ENCODE results near the gene ANKRD60.

DNA sequence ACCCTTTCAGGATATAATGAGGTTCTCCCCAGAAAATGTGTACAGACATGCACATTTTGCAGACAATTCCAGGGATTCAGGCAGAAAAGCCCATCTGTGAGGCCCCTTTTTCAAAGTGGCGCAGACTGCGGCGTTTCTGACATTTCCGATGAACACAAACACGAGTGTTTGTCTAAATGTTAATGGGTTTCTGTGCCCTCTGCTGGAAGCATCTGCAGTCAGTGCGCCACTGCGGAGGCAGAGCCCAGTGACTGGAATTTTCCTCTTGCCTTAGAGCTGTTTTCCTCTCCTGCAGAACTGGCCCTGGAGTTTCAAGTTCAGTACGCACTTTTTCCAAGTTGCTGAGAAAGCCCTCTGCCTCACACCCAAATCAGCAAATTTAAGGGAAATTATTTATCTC is 15.3 kb downstream of the ANKRD60 start:
- TF ChIP-seq CBX2 (IDR thresholded peaks at IDR 0.05; ENCODE audit: borderline replicate concordance, low read depth): no peak
- TF ChIP-seq POLR2A (IDR thresholded peaks at IDR 0.05; ENCODE audit: low read length): no peak
- TF ChIP-seq, protein P1, sequence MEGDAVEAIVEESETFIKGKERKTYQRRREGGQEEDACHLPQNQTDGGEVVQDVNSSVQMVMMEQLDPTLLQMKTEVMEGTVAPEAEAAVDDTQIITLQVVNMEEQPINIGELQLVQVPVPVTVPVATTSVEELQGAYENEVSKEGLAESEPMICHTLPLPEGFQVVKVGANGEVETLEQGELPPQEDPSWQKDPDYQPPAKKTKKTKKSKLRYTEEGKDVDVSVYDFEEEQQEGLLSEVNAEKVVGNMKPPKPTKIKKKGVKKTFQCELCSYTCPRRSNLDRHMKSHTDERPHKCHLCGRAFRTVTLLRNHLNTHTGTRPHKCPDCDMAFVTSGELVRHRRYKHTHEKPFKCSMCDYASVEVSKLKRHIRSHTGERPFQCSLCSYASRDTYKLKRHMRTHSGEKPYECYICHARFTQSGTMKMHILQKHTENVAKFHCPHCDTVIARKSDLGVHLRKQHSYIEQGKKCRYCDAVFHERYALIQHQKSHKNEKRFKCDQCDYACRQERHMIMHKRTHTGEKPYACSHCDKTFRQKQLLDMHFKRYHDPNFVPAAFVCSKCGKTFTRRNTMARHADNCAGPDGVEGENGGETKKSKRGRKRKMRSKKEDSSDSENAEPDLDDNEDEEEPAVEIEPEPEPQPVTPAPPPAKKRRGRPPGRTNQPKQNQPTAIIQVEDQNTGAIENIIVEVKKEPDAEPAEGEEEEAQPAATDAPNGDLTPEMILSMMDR (IDR thresholded peaks at IDR 0.05): peak; percentile 36; the same call in 2 of the 3 replicates
- no peak for TF ChIP-seq BHLHE40 (IDR thresholded peaks at IDR 0.05; ENCODE audit: low read depth, low read length)
- TF ChIP-seq PBX3 (IDR thresholded peaks at IDR 0.05): no peak
- no peak for TF ChIP-seq MAZ (IDR thresholded peaks at IDR 0.05; ENCODE audit: borderline replicate concordance, low read depth, low read length)
- no peak for TF ChIP-seq RFX5 (IDR thresholded peaks at IDR 0.05)
- TF ChIP-seq EP300 (IDR thresholded peaks at IDR 0.05): no peak
- TF ChIP-seq, protein P2, sequence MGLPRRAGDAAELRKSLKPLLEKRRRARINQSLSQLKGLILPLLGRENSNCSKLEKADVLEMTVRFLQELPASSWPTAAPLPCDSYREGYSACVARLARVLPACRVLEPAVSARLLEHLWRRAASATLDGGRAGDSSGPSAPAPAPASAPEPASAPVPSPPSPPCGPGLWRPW (IDR thresholded peaks at IDR 0.05): no peak
- no peak for TF ChIP-seq HOXA7 (CRISPR knock-in tag; IDR thresholded peaks at IDR 0.05)
- no peak for TF ChIP-seq MYC (IDR thresholded peaks at IDR 0.05; ENCODE audit: borderline replicate concordance, low read length)
- TF ChIP-seq REST (IDR thresholded peaks at IDR 0.05): no peak
- no peak for TF ChIP-seq HDAC2 (IDR thresholded peaks at IDR 0.05)

All from A549 (cell line).